ENCODE results near the gene TMEM167A.
A peak's percentile ranks its signal among the peaks of the same experiment; 100 is the strongest.

TMEM167A gene

GRCh38 chr5:83050723-83051340, 26.4 kb downstream of the TMEM167A start:
- TF ChIP-seq CTCF (conservative IDR thresholded peaks at IDR 0.05; ENCODE audit: low read depth, low read length), result no peak
- no peak for DNase-seq (ENCODE audit: low read depth)
- no peak overlapping the region for H3K4me3 ChIP-seq (ENCODE audit: low read depth, low read length)

GRCh38 chr5:83049370-83049885, 27.8 kb downstream of the TMEM167A start:
- TF ChIP-seq CTCF (conservative IDR thresholded peaks at IDR 0.05; ENCODE audit: low read depth, low read length), result no peak
- no peak overlapping the region for H3K4me3 ChIP-seq (ENCODE audit: low read depth, low read length)
- DNase-seq (ENCODE audit: low read depth), result no peak

- no peak for TF ChIP-seq CTCF (conservative IDR thresholded peaks at IDR 0.05; ENCODE audit: low read depth, low read length)
- H3K4me3 ChIP-seq (ENCODE audit: low read depth, low read length), result no peak overlapping the region
- DNase-seq (ENCODE audit: low read depth), result no peak
Observed at GRCh38 chr5:83048811-83049210, 28.4 kb downstream of the TMEM167A start.

- no peak overlapping the region for H3K4me3 ChIP-seq (ENCODE audit: low read depth, low read length)
- DNase-seq (ENCODE audit: low read depth), result peak; percentile 66
- TF ChIP-seq CTCF (conservative IDR thresholded peaks at IDR 0.05; ENCODE audit: low read depth, low read length), result no peak
Observed at GRCh38 chr5:83048277-83048676, 28.9 kb downstream of the TMEM167A start.

- no peak for TF ChIP-seq CTCF (conservative IDR thresholded peaks at IDR 0.05; ENCODE audit: low read depth, low read length)
- DNase-seq (ENCODE audit: low read depth), result no peak
- no peak overlapping the region for H3K4me3 ChIP-seq (ENCODE audit: low read depth, low read length)
Observed at GRCh38 chr5:83044926-83045325, 32.3 kb downstream of the TMEM167A start.

- no peak for TF ChIP-seq CTCF (conservative IDR thresholded peaks at IDR 0.05; ENCODE audit: low read depth, low read length)
- DNase-seq (ENCODE audit: low read depth), result no peak
- H3K4me3 ChIP-seq (ENCODE audit: low read depth, low read length), result no peak overlapping the region
Observed at GRCh38 chr5:83042507-83042906, 34.7 kb downstream of the TMEM167A start.

- H3K4me3 ChIP-seq (ENCODE audit: low read depth, low read length), result no peak overlapping the region
- no peak for DNase-seq (ENCODE audit: low read depth)
- no peak for TF ChIP-seq CTCF (conservative IDR thresholded peaks at IDR 0.05; ENCODE audit: low read depth, low read length)
Observed at GRCh38 chr5:83038924-83039323, 38.3 kb downstream of the TMEM167A start.

Data from choroid plexus epithelial cell (primary cell).